Ishikawa (cell line): ENCODE data around the gene KRT82.

ENCODE experiments used
- CEBPB ChIP-seq: IDR thresholded peaks from 2 replicates; pipeline ENCODE4 v1.6.1; 2012
- EP300 ChIP-seq: IDR thresholded peaks from 2 replicates; pipeline ENCODE4 v1.6.1; 2012; ENCODE audit warnings: borderline replicate concordance
- RAD21 ChIP-seq: IDR thresholded peaks from 2 replicates; pipeline ENCODE4 v1.6.1; 2012; ENCODE audit warnings: low read depth
- REST ChIP-seq: IDR thresholded peaks from 2 replicates; pipeline ENCODE4 v1.6.1; 2012; ENCODE audit warnings: low read depth, mild to moderate bottlenecking
- TCF12 ChIP-seq: IDR thresholded peaks from 2 replicates; pipeline ENCODE4 v1.6.1; 2012; ENCODE audit warnings: low read depth
- TEAD4 ChIP-seq: IDR thresholded peaks from 2 replicates; pipeline ENCODE4 v1.6.1; 2012
- YY1 ChIP-seq: IDR thresholded peaks from 2 replicates; pipeline ENCODE4 v1.6.1; 2012; ENCODE audit warnings: low read depth
- ZBTB7A ChIP-seq: IDR thresholded peaks from 2 replicates; pipeline ENCODE4 v1.6.1; 2012; ENCODE audit warnings: low read depth
- TF ChIP-seq, protein P1 (sequence below): IDR thresholded peaks from 2 replicates; pipeline ENCODE4 v1.6.1; 2012

- TF ChIP-seq TCF12 (no peak), REST (no peak), EP300 (no peak), TEAD4 (no peak), ZBTB7A (no peak), CEBPB (no peak), RAD21 (no peak), YY1 (no peak)
- TF ChIP-seq, protein P1, sequence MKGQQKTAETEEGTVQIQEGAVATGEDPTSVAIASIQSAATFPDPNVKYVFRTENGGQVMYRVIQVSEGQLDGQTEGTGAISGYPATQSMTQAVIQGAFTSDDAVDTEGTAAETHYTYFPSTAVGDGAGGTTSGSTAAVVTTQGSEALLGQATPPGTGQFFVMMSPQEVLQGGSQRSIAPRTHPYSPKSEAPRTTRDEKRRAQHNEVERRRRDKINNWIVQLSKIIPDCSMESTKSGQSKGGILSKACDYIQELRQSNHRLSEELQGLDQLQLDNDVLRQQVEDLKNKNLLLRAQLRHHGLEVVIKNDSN: no peak
These were observed 38.8 kb upstream of the KRT82 start for GRCh38 chr12:52444647-52445595.
